Stimulated activated CD8-positive, alpha-beta memory T cell treated with anti-CD3 and anti-CD28 coated beads, Interleukin-2, amount 100 ng/mL, for 48 hours (primary cell): ENCODE measurements around the gene RALGDS.

Experiments used
- DNase-seq, 2 donors: peaks; one replicate each; pipeline ENCODE4 v3.0.0-alpha.2; 2020; ENCODE audit warnings: low read depth in 2 of 2

RALGDS gene

GRCh38 chr9:133134388-133135145 lies 13.5 kb upstream of the RALGDS start:
- DNase-seq, result no peak

DNA sequence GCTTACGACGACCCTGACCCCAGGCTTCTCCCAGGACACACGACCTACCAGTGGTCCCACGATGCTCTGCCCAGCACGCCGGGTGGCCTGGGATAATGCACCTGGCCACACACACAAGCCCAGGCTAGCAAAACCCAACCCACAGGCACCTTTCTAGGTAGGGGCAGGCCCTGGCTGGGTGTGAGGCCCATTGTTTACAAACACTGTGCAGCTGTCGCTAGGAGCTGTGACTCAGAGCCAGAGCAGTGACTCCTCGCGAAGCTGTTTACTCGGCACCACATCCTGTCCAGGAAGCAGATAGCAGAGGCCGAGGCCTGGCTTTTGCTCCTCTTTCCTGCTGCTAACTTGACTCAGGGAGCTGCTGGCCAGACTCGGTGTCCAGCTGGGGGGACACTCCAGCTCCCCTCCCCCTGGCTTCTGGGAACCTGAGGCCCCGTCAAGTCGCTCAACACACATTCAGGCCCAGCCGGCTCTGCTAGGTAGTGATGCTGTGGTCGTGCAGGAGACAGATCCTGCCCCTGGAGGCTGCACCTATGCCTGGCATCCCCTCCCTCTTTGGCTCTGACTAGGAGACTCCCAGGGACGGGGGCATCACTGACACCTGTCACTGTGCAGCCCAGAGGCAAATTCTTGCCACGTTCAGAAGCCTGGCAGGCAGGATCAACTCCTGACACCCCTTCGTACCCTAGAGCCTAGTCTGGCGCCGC lies 12.8 kb upstream of the RALGDS start:
- peak in 1 of 2 donors; percentile 76 for DNase-seq

DNA sequence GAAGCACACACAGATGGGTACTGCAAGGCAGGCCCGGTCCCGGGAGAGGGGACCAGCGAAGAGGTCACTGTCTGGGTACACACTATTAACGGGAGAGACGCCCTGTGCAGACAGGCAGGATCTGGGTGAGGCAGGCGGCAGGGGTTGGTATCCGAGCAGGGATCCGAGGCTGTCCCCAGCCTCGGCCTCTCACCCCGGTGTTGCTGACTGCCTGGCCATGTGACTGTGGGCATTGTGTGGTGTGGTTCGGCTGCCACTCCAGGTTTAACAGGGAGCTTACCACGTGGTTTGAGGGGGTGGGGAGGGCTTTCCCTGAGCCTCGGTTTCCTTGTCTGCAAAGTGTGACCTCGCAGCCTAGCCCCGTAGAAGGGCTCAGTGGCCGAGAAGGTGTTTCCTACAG lies 11.1 kb upstream of the RALGDS start:
- DNase-seq, result no peak

DNA sequence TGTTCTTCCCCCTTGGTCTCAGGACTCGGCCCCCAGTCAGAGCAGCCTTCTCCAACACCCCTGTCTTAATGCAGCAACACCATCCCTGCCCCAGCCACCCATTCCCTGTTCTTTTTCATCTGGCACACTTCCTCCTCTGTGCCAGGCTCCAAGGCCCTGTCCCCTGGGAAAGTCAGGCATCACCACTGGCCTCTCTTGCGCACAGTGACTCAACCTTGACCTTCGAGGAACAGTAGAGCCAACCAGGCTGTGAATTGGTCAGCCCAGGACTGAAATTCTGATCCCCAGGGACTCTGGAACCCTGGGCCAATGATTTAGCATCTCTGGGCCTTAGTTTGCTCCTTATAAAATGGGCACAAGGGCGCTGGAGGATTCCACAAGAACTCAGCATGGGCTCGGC lies 10.5 kb upstream of the RALGDS start:
- DNase-seq, result no peak

DNA sequence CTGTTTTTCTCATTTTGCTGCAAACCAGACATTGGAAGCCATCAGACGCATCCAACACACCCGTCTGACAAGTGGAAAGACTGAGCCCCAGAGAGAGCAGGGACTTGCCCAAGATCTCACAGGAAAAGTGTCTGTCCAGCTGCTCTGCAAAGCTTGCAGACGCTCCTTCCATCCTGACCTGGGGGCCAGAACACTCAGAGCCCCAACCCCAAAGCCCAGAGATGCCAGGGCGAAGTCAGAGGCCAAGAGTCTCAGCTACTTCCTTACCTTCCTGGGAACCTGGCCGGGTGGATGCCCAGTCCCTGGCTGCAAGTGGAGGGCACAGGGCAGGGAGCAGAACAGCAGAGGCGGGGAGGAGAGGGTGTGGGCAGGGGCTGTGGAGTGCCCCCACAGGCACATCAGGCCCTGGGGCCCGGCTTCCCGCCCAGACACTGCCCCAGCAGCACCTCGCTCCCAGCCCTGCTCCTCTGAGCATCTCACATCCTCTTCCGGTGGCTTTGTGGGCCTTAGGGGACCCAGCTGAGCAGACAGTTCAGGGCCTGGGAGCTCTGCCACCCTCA lies 9.7 kb upstream of the RALGDS start:
- DNase-seq, result peak in 1 of 2 donors; percentile 36

DNA sequence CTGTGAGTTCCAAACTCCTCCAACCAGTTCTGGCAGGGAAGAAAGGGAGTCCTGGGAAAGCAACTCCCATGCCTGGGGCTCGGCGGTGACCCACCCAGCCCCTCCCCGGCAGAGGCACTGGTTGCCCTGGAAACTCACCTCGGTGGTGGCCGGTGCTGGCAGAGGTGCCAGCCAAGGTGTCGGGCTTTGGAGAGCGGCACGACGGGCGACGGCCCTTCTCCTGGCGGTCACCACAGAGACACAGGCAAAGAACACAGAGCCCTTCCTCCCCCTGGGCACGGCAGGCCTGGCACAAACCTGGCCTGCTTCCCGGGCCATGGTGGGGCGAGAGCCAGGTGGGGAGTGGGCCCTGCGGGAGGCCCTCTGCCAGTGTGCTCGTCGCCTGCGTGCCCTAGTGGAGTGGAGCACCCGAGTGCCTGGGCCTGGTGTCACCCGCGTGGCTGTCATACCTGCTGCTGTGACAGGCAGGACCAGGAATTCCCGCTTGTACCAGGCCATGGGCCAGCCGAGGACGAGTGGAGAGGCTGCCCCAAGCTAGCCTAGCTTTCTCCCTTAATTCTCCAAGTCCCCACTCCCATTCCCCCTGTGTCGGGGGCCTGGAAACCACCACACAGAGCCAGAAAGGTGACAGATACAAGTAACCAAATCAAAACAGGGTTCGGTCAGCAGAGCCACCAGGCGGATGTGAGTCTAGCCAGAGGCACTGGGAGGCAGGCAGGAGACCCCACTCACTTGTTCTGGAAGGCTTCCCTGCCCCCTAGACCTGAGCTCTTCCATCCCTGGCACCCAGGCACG lies 8.2 kb upstream of the RALGDS start:
- no peak for DNase-seq

GRCh38 chr9:133128152-133128551 lies 7.1 kb upstream of the RALGDS start:
- no peak for DNase-seq

DNA sequence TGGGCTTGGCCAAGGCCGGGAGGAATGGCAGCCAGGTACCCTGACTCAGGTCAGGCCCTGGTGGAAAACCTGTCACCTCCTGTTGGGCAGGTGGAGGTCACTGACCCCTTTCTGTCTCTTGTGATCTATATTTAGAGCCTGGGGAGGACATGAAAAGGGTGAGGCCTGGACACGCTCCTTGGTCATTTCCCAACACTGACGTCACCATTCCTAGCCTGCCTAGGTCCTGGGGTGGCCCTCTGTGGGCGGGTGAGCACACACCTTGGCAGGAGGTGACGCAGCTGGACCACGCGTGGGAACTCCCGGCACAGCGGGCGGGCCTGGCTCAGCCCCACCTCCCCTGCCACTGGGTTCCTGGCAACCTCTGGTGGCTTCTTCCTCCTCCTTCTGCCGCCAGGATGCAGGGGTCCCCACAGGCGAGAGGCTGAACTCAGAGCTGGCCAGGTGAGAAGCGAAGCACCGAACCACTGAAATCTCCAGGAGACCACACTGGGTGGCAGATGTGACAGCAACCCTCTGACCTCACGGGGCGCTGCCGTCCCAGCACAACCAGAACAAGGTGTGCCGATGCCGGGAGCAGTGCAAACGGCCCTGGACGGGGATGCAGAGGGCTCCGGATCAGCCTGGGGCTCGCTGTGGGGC lies 6.4 kb upstream of the RALGDS start:
- DNase-seq, result no peak

- DNase-seq, result no peak
Observed at GRCh38 chr9:133126697-133127339, 5.8 kb upstream of the RALGDS start.

- DNase-seq, result no peak
Observed at GRCh38 chr9:133125941-133126696, 5.1 kb upstream of the RALGDS start.

DNA sequence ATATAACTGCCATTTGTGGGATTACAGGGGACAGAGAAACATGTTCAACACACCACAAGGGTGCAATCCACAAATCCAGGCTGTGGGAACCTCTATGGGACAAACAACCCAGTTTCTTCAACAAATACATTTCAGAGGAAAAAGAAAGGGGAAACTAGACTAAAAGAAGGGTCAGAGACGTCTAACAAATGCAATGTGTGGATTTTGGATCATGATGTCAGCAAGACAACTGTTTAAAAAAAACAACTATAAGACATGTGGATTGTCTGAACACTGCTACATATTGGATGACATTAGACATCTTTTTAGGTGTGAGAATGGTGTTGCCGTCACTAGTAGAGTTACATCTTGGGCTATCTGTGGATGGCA lies 3.9 kb upstream of the RALGDS start:
- no peak for DNase-seq

DNA sequence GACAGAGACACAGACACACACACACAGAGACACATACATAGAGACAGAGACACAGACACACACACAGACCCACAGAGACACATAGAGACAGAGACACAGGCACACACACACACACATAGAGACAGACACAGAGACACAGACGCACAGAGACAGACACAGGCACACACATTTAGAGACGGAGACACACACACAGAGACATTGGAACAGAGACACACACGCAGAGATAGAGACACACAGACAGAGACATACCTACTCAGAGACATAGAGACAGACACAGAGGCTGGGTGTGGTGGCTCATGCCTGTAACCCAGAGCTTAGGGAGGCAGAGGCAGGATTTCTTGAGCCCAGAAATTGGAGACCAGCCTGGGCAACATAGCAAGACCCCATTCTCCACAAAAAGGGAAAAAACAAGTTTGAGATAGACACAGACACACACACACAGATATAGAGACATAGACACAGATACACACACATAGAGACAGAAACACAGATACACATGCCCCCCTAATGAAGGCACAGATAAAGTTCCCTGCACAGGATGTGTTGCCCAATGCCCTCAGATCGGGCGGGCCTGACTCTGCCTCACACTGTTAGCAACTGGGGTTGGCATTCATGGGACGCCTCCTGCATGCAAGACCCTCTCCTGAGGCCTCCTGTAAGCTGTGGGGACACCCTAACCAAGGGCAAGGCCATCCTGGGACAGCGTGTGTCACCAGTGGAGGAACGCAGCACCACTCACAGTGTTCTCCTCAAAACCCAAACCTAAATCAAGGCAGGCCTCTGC lies 3.3 kb upstream of the RALGDS start:
- DNase-seq, result no peak

- DNase-seq, result no peak
Observed at GRCh38 chr9:133122935-133123611, 2.0 kb upstream of the RALGDS start.

DNA sequence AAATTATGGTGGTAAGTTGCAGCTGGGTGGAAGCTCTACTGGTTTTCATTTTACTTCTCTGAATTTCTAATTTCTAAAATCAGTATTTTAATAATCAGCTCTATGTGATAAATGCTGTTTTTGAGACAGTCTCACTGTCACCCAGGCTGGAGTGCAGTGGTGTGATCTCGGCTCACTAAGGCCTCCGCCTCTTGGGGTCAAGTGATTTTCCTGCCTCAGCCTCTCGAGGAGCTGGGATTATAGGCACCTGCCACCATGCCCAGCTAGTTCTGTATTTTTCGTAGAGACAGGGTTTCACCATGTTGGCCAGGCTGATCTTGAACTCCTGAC lies 1.5 kb upstream of the RALGDS start:
- no peak for DNase-seq

- DNase-seq, result no peak
Observed at GRCh38 chr9:133121915-133122550, 993 bp upstream of the RALGDS start.

DNA sequence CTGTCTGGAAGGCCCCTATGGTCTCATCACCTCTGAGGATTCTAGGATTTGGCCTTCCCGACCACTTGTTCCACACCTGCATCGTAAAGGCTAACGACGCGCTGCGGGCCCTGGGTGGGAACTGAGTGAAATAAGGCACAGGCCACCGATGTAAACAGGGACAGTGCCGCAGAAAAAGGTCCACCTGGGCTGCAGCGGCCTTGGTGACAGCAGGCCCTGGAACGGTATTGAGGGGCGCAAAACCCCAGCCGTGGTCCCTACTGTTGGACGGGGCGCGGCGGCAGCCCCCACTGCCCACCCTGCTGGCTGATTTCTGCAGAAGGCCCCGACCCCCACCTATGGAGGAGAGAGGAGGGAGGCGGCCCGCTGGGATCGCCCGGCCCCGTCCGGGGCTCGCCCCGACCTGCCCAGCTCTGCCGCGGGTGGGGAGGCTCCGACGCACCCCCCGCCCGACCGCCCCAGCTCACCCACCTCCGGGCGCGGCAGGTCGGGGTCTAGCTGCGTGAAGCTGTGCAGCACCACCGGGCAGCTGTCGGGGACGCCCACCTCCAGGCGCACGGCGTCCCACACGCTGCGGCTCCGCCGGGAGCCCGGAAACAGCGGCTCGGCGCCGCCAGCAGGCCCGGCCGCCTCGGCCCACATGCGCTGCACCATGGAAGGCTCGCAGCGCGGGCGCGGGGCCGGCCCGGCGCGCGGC lies 391 bp downstream of the RALGDS start:
- DNase-seq, result no peak

DNA sequence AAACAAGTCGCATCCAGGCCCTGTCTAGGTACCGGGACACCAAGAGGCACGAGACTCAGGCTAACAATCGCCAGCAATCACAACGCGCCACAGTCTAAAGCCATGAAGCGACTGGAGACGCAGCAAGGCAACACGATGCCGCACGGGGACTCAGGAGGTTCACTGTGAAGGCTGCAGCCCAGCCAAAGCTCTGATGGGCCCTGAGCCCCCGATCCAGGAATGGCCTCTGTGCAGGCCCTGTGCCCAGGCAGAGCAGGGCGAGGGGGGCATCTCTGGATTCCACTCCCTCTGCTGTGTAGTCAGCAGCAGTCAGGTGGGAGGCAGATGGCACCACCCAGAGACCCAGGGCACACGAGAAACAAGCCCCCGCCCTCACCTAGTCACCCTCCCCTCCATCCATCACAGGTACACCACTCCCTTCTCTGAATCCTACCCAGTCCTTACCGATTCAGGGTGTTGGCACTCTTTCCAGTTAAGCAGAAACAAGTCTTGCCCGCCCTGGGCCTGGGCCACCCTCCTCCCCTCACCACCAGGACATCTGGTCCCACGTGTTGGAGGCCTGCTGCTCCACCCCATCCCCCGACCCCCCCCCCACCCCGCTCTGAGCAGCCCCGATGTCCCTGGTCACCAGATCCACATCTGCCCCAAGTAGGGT lies 1.1 kb downstream of the RALGDS start:
- no peak for DNase-seq
